Sciatic nerve (tissue), 2 donors: Measurements from ENCODE around the gene RGMA. TPM values are rescaled to one million over a fixed set of nuclear protein-coding genes. Genes with fewer than 3 reads are reported as not detected.
"Not testable (repeated sequence)": the region's sequence is repeated elsewhere in the genome, so short reads cannot be mapped to it uniquely, and the experiment has no call there.

Experiments used
- ATAC-seq: fragments of 200-7000 bp; cut with Tn5 transposase; one replicate; pipeline ENCODE4 v1.9.1; 2020; ENCODE audit warnings: mild to moderate bottlenecking, moderate library complexity
- DNase-seq: peaks from one replicate; pipeline ENCODE4 v3.0.0-alpha.2; 2020; ENCODE audit warnings: low spot score
- intact Hi-C: fragments of 100-400 bp; cut with DNase I; formaldehyde crosslinking; loops from one replicate; pipeline ENCODE4 v1.14.2; 2022
- total RNA-seq: library from RNA; stranded (reverse); fragmentation: NEBNext Ultra II Directional; extraction: Animal tissue kit (Norgen Biotek cat#: 25700); gene quantifications from one replicate; pipeline ENCODE4 v1.2.1, GENCODE V29; 2021
- donor health status: DM: no; HTN: no; CAD: no.
- donor health status: DM: no; HTN: no; CAD: no.

Gene RGMA
- total RNA-seq, 1 donor from 2014 or later: 47.1 TPM

DNA sequence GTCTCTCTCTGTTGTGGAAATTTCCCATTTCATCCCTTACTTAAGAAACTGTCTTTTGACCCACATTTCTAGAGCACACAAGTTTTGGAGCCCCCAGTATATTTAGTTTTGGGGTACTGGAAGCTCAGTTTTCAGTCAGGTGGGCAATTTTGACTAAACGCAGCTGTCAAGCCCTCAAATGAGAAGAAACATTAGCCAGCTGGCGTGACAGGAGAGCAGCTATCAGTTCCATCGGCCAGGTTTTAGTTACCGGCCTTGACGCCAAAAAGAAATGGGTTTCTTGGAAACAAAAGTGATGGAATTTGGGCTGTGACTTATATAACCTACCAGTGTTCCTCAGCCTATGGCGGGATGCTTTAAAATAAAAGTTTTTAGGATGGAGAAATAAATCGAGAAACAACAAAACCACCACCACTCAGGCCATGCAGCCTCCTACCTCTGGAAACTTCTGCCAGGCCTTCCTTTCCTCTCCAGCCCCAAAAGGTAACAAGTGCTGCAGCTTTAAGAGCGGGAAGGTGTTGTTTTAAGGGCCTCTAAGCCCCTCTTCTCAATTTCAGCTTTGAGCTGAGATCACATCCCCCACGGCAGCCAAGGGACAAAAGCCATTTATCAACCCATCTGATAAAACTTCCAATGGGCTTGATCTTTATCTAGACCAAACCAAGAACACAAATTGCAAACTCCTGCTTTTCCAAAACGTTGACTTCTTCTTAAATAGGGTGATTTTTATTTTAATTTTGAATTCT lies 18.3 kb downstream of the RGMA start:
- DNase-seq (no peak), ATAC-seq (no peak)
- intact Hi-C loops: no loop called here

DNA sequence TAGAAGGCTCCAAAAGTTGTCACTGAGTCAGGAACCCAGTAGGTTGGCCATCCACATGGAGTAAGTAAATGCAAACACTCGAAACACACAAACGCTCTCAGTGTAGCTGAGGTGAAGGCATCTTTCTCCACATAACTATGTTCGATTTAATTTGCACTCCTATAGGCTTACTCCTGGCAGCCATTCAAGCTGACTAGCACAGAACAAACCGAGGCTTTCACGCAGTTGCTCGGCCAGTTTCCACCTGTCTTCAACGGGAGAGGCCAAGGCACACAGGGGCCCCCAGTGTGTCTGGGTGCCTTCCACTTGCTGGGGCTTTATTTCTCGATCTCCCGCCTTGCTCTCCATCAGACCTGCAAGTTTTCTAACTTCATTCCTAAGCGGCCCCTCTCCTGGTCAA lies 18.9 kb downstream of the RGMA start:
- no peak for DNase-seq
- intact Hi-C loops: no loop called here
- ATAC-seq: no peak

DNA sequence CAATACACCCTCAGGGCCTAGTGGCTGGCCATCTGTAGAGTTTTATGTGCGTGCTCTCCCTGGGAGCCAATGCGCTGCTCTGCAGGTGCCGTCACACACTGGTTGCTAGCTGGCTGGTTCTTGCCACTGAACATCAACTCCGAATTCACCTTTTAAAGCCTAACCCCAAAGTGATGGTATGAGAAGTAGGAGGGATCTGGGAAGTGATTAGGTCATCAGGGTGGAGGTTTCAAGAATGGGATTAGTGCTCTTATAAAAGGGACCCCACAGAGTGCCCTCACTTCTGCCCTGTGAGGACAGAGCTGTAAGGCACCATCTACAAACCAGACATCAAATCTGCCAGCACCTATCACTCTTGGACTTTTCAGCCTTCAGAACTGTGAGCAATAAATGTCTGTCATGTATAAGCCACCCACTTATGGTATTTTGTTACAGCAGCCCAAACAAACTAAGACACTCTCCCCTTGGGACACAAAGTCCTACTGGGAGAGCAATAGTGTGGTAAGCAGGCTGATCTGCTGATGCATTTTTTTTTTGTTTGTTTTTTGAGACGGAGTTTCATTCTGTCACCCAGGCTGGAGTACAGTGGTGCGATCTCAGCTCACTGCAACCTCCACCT lies 20.3 kb downstream of the RGMA start:
- DNase-seq: no peak
- intact Hi-C loops: no loop called here
- ATAC-seq: no peak

DNA sequence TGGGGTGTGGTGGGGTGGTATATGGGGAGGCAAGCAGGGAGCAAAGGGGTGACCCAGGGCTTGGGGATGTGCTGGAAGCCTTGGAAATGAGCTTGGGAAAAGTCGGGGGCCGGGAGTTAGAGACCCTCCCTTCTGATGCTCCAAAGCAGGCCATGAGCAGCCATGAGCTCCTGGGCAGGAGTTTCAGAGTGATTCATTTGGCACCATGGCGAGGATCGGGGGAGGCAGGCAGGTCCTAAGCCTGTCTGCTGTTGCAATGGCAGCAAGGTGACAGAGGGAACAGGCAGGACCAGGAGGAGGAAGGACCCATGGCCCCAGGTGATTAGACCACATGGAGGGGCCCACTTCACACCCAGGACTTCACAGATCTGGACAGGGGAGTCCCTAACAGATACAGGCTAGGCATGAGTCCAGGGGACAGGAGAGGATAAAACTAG lies 21.3 kb downstream of the RGMA start:
- no peak for ATAC-seq
- no peak for DNase-seq
- intact Hi-C loops: no loop called here

DNA sequence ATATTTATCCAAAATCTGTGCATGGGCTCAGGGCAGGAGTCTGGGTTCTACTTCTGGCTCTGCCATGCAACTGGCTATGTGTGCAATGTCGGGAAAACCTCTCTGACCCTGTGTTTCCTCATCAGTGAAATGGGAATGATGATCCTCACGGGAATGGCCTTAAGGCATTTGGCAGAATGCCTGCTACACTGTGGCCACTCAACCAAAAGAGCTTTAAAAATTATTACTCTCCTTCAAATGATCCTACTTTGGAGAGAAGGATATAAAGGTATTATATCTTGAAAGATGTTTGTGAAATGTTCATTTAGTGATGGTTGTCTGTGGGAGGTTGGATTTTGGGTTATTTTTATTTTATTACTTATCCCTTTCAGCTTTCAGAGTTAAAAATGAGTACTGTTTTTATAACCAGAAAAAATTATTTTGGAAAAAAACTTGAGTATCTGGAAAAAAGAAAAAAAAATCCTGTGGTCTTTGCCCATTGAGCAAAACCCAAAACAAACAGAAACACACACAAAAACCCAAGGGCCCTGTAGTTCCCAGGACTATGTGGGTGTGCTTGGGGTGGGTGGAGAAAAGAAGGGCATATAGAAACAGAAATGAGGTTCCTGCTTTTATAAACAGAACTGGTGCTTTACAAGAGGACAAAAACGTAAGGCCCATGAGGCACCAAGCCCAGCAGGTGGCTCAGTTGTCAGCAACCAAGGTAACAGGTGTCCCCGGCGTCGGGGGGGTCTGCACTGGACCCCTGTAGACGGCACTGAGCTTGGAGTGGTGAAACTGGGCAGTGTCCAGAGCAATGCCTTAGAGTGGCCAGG lies 22.0 kb downstream of the RGMA start:
- ATAC-seq: peak; percentile 49
- DNase-seq: no peak
- intact Hi-C loops: no loop called here

DNA sequence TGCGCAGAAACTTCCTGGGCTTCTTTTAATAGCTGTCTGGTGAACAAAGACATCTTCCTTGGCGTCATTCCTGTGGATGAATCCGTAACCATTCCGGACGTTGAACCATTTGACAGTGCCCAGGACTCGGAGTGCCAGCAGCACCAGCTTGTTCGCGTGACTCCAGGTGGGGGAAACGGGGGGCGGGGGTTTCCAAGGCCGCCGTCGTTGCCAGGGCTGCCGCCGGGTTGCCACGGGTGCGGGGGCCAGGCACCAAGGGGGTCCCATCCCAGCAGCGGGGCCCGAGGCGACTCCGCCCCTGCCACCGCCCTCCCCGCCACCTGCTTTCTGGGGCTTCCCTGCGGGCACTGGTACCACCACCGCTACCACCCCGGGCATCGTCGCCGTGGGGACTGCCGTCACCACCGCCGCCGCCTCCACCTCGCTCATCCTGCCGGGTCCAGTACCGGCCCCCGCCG lies 22.8 kb downstream of the RGMA start:
- no peak for ATAC-seq
- DNase-seq: no peak
- intact Hi-C loops: no loop called here

DNA sequence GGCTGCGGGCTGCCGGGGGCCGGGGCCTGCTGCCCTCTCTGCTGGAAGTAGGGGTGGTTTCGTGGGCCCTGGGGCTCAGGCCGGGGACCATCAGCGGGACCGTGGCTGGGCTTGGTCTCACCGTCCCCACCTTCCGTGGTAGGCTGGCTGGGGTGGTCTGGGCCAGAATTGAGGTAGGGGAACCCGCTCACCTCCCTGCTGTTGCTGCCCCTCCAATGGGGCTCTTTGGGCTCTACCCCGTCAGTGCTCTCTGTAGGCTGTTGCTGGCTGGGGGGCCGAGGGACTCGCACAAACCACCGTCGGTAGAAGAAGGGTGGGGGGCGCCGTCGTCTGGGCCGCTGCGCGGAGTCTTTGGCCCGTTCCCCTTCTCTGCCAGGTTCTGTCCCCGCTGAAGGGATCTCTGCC lies 23.4 kb downstream of the RGMA start:
- ATAC-seq (no peak), DNase-seq (no peak)
- intact Hi-C loops: no loop called here

DNA sequence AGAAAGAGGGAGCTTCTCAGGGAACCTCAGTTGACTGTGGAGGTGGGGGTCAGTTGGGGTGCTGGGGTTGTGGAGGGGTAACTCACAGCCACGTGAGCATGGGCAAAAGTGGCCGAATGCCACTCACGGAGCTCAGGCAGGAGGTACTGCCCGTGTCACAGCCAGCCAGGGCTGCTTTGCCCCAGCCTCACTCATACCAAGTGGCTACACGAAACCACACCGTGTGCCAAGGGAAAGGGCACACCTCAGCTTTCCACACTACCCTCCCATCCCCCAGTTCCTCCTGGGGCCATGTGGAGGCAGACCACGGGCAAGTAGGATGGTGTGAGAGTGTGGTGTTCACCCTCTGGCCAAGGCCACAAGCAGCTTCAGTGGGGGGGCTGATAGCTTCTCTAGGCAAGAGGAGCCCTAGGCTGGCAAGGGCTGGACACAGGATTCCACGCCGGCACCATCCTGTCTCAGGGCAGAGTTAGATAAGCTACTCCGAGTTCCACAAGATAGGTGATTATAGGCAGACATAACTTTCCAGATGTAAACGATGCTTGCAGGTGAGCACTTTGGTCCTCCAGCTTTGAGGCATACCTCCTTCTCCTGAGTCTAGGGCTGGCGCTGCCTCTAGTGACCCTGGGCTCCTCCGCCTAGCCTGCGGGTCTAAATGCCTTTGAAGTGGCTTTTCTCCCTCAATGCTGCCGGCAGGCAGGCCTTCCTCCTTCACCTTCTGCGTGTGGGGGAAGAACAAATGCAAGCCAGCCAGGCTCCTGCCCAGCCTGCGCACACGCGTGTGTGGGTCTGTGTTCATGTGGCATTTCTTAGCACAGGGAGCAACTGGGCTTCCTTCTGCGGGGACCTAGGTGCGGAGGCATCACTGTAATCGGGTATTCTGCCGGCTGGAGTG lies 25.0 kb downstream of the RGMA start:
- DNase-seq (no peak), ATAC-seq (no peak)
- intact Hi-C loops: no loop called here

DNA sequence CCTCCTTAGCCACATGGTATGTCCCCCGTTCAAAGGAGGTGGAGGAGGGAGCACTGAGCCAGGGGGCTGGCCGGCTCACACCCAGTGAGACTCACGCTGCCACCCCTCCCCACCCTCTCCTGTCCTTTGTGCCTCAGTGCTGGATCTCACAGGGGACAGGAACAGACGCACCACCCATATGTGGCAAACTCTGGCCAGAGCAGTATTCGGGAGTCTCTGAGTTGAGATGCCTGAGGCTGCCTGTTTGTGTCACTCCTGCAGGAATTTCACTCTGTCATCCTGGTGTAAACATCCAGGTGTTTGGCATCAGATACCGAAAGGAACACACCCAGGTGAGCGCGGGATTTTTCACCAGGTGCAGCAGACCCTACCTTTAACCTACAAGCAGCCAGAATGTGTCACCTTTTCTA lies 25.7 kb downstream of the RGMA start:
- ATAC-seq (no peak), DNase-seq (no peak)
- intact Hi-C loops: no loop called here

DNA sequence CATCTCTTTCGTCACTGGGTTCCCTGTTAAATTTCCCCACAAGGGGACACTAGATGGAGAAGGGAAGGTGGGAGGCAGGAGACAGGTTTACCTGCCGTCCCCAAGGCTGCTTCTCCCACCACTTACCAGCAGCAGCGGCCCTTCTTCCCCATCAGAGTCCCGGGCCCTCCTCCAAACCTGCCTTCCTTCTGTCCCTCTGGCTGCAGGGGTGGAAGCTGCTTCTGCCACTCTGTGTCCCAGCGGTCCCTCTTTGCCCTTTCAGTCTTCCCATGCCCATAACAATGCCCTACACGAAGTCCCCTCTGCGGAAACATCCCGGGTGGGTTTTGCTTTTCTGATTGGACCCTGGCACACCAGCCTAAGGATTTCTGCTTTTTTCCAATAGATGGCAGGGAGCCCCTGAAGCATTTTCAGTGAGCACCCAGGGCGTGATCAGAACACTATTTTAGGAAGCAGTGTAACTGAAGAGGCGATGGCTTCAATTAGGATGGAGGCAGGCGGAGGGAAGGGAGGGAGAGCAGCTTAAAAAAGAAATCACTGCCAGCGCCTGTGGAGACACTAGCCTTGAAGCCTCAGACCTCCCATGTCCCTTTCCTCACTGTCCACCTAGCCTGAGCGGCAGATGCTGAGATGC lies 26.3 kb downstream of the RGMA start:
- intact Hi-C loops, DNase-seq: not testable (repeated sequence)
- ATAC-seq: peak; percentile 16

DNA sequence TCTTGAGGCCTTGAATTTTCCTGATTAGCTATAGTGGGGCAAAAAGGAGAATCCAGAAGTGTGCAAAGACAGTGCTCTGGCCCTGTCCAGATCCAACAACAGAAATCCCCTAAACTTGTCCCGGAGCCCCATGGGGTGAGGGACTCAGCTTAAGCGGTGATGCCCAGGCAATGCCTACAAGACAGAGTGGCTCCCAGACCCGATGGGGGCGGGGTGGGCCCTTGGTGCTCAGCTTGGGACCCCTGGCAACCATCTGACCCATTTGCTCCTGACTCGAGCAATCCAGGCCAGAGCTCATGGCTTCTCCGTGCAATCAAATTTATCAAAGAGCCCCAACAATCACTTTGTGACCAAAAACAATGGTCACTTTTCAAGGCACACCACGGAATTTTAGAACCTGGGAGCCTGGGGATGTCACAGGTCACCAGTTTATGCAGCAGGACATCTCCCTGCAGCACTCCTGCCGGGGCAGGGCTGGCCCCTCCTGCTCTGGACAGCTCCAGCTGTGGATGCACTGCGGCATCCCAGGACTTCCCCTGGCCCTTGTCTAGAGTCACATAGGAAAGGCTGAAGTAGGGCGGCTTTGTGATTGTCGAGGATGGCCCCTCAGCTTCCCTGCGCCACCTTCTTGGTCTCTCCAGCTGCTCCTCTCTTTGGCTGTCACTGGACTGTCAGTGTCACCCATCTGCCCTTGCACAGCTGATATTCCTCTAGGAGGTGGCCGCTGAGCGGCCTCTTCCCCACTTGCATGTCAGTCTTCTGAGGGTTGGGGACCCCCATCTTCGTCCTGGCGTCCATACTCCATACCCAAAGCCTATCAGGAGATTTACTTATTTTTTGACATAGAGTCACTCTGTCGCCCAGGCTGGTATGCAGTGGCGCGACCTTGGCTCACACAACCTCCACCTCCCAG lies 28.4 kb downstream of the RGMA start:
- DNase-seq (no peak), ATAC-seq (peak; percentile 36)
- intact Hi-C loops: no loop called here

DNA sequence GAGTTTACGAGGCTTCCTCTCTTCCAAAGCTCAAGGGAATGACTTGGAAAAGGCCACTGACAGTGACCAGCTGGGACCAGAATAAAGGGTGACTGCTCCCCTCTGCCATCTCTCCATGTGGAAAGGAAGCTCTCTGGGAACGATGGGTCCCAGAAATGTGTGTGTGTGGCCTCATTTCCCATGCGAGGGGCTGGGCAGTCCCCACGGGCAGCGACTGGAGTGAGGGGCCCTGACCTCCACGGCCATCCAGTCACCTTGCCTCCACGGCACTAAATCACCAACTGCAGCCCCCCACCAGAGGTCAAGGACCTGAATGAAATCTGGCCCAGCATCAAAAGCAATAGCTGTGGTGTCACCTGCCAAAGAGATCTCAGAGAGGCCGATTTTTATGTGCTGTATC lies 29.6 kb downstream of the RGMA start:
- intact Hi-C loops: no loop called here
- ATAC-seq (no peak), DNase-seq (no peak)

DNA sequence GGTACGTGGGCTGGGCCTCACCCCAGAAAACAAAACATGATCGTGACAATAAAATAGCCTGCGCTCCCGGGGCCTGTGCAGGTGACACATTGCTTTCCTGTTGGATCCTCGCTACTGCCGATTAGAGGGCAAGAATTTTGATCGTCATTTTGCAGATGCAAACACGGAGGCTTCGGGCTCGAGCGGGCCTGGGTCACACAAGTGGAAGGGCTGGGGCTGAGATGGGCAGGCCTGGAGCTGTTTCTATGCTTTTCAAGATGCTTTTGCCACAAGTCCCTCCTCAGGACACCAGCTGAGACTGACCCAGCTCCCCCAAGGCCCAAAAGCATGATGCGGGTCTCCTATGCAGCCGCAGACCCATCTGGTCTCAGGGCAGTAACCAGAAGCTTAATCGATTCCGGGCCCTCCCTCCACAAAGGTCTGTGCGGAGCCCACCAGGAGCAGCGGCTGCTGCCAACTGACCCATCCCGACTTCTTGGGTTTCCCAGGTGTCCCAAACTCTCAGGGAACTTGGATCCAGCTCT lies 30.0 kb downstream of the RGMA start:
- no peak for ATAC-seq
- no peak for DNase-seq
- intact Hi-C loops: no loop called here

DNA sequence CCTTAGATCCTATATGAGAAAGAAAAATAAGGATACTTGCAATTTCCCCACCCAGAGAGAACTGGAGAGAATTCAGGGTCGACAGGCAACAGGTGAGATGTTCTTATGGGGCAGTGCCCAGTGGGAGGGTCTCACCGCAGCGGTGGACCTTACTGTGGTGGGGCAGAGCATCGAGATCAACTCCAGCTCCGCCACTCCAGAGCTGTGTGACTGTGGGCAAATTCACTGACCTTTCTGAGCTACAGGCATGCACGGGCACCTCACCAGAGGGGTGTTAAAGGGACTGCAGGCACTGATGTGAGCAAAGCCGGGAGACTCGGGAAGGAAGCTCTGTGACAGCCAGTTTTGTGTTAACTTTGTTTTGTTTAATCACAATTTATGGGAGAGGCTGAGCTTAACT lies 30.9 kb downstream of the RGMA start:
- intact Hi-C loops: no loop called here
- no peak for ATAC-seq
- no peak for DNase-seq

DNA sequence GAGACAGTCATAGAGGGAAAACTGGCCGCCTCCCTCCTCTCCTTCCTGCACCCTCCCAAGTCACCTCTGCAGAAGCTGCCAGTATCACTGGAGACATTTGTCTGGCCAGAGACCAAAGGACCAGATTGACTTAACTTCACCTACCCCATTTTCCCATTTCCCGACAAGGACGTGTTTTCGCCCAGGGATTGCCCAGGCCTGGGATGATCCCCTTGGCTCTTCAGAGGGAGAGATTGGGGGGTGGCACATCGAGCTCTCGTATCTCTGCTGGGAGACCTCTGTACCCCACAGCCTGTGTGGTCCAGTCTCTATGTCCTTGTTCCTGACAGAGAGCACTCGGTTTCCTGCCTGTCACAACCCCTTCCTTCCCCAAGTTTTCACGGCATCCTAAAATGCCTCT lies 31.4 kb downstream of the RGMA start:
- no peak for ATAC-seq

DNA sequence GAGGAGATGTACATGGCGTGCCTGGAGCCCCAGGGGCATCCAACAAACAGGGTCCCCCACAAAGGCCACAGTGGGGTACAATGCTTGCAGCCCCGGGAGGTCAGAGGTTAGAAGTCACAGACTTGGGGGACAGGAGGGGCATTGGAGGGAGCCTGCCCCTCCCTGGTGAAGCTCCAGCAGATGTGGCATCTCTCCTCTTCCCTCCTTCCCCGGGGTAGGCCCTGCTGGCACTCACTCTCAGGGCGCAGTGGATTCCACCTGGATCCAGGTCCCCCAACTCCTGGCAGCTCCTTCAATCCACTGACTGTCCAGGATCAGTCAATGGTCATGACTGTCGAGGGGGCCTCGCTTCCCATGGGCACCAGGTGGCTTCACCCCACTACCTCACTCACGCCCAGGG lies 32.2 kb downstream of the RGMA start:
- no peak for ATAC-seq
- intact Hi-C loops: no loop called here
- DNase-seq: no peak

More for the DNA sequence above, 31.4 kb downstream of the RGMA start:
- no peak for DNase-seq
- intact Hi-C loops: no loop called here

DNA sequence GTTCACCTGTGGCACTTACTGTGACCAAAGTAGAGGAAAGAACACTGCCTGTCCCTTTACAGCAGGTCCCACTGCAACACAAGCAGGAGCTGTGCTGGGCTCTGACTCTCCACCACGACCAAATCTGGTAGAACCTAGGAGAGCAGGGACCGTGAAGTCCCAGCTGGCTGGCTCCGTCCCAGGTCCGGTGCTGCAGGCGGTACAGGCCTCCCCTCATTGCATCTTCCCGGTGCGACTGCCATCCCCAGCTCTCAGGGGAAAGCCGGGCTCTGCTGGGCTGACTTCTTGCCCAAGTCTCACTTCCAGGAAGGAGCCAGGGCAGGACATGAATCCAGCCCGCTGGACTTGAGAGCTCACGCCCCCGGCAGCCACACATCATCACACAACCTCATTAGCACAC lies 33.8 kb downstream of the RGMA start:
- ATAC-seq (no peak), DNase-seq (no peak)
- intact Hi-C loops: no loop called here
